K562 (cell line): Measurements from ENCODE around the gene RERE. TPM values are rescaled to one million over a fixed set of nuclear protein-coding genes. Genes with fewer than 3 reads are reported as not detected.
A peak's percentile ranks its signal among the peaks of the same experiment; 100 is the strongest.

Source experiments
- CXXC5 ChIP-seq: fragments of 250-450 bp; sonication (Bioruptor Pico); IDR thresholded peaks from 2 replicates; pipeline ENCODE4 v1.8.0; 2022; ENCODE audit warnings: inconsistent platforms, mild to moderate bottlenecking, moderate library complexity
- FOXP1 ChIP-seq: sonication (generic); formaldehyde crosslinking; IDR thresholded peaks from 2 replicates; pipeline ENCODE4 v1.8.0; 2022; ENCODE audit warnings: mild to moderate bottlenecking, missing genetic modification reagents
- HDAC2 ChIP-seq: fragments of 450-650 bp; IDR thresholded peaks from 2 replicates; pipeline ENCODE4 v1.6.1; 2016; ENCODE audit warnings: mild to moderate bottlenecking
- IFI16 ChIP-seq: fragments of 250-450 bp; sonication (Bioruptor Pico); IDR thresholded peaks from 2 replicates; pipeline ENCODE4 v2.1.2; 2022; ENCODE audit warnings: mild to moderate bottlenecking, inconsistent platforms
- KAT7 ChIP-seq: sonication (generic); formaldehyde crosslinking; IDR thresholded peaks from 2 replicates; pipeline ENCODE4 v1.8.0; 2022; ENCODE audit warnings: missing genetic modification reagents, mild to moderate bottlenecking, borderline replicate concordance
- KLF6 ChIP-seq: fragments of 250-450 bp; sonication (Bioruptor Pico); IDR thresholded peaks from 2 replicates; pipeline ENCODE4 v1.4.0; 2020; ENCODE audit warnings: mild to moderate bottlenecking, moderate library complexity, borderline replicate concordance
- MAX ChIP-seq: sonication (generic); formaldehyde crosslinking; IDR thresholded peaks from 2 replicates; pipeline ENCODE4 v1.9.0; 2022; ENCODE audit warnings: mild to moderate bottlenecking, missing genetic modification reagents
- MEIS2 ChIP-seq: fragments of 450-650 bp; IDR thresholded peaks from 2 replicates; pipeline ENCODE4 v1.6.1; 2014; ENCODE audit warnings: mild to moderate bottlenecking; ENCODE audit not compliant: partially characterized antibody
- MTA2 ChIP-seq: fragments of 450-650 bp; IDR thresholded peaks from 2 replicates; pipeline ENCODE4 v1.6.1; 2016; ENCODE audit warnings: low read depth
- MXI1 ChIP-seq: IDR thresholded peaks from 2 replicates; pipeline ENCODE4 v1.6.1; 2011; ENCODE audit warnings: low read depth, mild to moderate bottlenecking, improper control_type of control experiment, low read length
- NFATC3 ChIP-seq: fragments of 450-650 bp; IDR thresholded peaks from 2 replicates; pipeline ENCODE4 v1.6.1; 2017; ENCODE audit warnings: mild to moderate bottlenecking
- RBFOX2 ChIP-seq: fragments of 200-400 bp; formaldehyde crosslinking; IDR thresholded peaks from 2 replicates; pipeline ENCODE4 v1.6.1; 2017; ENCODE audit warnings: low read depth, mild to moderate bottlenecking, low read length, moderate library complexity
- RBM34 ChIP-seq: fragments of 200-400 bp; formaldehyde crosslinking; IDR thresholded peaks from 2 replicates; pipeline ENCODE4 v1.6.1; 2018; ENCODE audit warnings: low read length, borderline replicate concordance; ENCODE audit not compliant: insufficient read depth
- SETDB1 ChIP-seq: IDR thresholded peaks from one replicate; pipeline ENCODE4 v1.6.1; 2012; ENCODE audit warnings: low read length, control low read depth, inconsistent platforms
- SIN3A ChIP-seq, 2 experiments: fragments of 150-350 bp in 1 of 2; IDR thresholded peaks; 2 replicates each; pipeline ENCODE4 v1.6.1; 2011 to 2016; ENCODE audit warnings: borderline replicate concordance in 2 of 2, low read depth in 2 of 2, low read length in 2 of 2, mild to moderate bottlenecking in 2 of 2, moderate library complexity in 2 of 2; ENCODE audit not compliant: control insufficient read depth in 1 of 2
- SIX5 ChIP-seq, 2 experiments: IDR thresholded peaks; 2 replicates each; pipeline ENCODE4 v1.6.1; 2011; ENCODE audit warnings: low read length in 2 of 2, borderline replicate concordance in 1 of 2, low read depth in 1 of 2, mild to moderate bottlenecking in 1 of 2, moderate library complexity in 1 of 2; ENCODE audit not compliant: insufficient read depth in 1 of 2
- SMARCA4 ChIP-seq: fragments of 450-650 bp; IDR thresholded peaks from 2 replicates; pipeline ENCODE4 v1.6.1; 2016
- SPI1 ChIP-seq: IDR thresholded peaks from 2 replicates; pipeline ENCODE4 v1.6.1; 2011; ENCODE audit warnings: low read depth, low read length, control low read depth, borderline replicate concordance
- SRSF7 ChIP-seq: fragments of 200-400 bp; formaldehyde crosslinking; optimal IDR thresholded peaks from 2 replicates; pipeline ENCODE3; 2017; ENCODE audit warnings: mild to moderate bottlenecking, low read depth, low read length
- TRIM28 ChIP-seq: fragments of 450-650 bp; IDR thresholded peaks from 2 replicates; pipeline ENCODE4 v1.6.1; 2017
- XRCC5 ChIP-seq: fragments of 200-400 bp; formaldehyde crosslinking; IDR thresholded peaks from 2 replicates; pipeline ENCODE4 v1.6.1; 2017; ENCODE audit warnings: low read depth, mild to moderate bottlenecking, low read length
- ZBTB1 ChIP-seq: sonication (generic); formaldehyde crosslinking; IDR thresholded peaks from 2 replicates; pipeline ENCODE4 v1.8.1; 2023; ENCODE audit warnings: missing genetic modification reagents, low read depth, mild to moderate bottlenecking, borderline replicate concordance
- ZNF165 ChIP-seq: fragments of 250-450 bp; sonication (Bioruptor Pico); IDR thresholded peaks from 2 replicates; pipeline ENCODE4 v1.4.0; 2020; ENCODE audit warnings: borderline replicate concordance
- ZNF212 ChIP-seq: fragments of 450-650 bp; formaldehyde crosslinking; IDR thresholded peaks from 2 replicates; pipeline ENCODE4 v1.4.0; 2020; ENCODE audit warnings: mild to moderate bottlenecking
- ZNF354B ChIP-seq: fragments of 250-450 bp; sonication (Bioruptor Pico); IDR thresholded peaks from 2 replicates; pipeline ENCODE4 v1.4.0; 2020
- ZNF766 ChIP-seq: fragments of 200-800 bp; sonication (Bioruptor generic); conservative IDR thresholded peaks from 2 replicates; pipeline ENCODE4 v1.6.1; 2016; ENCODE audit warnings: missing genetic modification characterization, missing compliant biosample characterization
- ZNF785 ChIP-seq: fragments of 250-450 bp; sonication (Bioruptor Pico); IDR thresholded peaks from 2 replicates; pipeline ENCODE4 v1.4.0; 2020; ENCODE audit warnings: mild to moderate bottlenecking
- polyA plus RNA-seq, 8 experiments: library from polyadenylated mRNA; depleted of rRNA in 4 of 8; stranded (reverse) in 5 of 8; unstranded in 3 of 8; fragments of >200 nt; fragmentation: Nextera tagmentation in 2 of 8; fragmentation: Illumina TruSeq in 1 of 8; extraction: Ambion mirVana in 2 of 8; extraction: Trizol in 1 of 8; gene quantifications; 2 replicates each; pipeline versions ENCODE4 v1.2.1 to v1.2.3, GENCODE V29; 2011 to 2014; ENCODE audit warnings: inconsistent platforms in 1 of 8, missing spikeins in 1 of 8
- total RNA-seq, 7 experiments: library from RNA; depleted of rRNA in 6 of 7; stranded (reverse); fragments of >200 nt in 6 of 7; fragmentation: Illumina TruSeq in 2 of 7; extraction: Trizol in 2 of 7; gene quantifications; 2 replicates each; pipeline versions ENCODE4 v1.2.1 to v1.2.3, GENCODE V29; 2011 to 2021; ENCODE audit warnings: low replicate concordance in 1 of 7
- TF ChIP-seq, protein P1 (sequence below): fragments of 250-450 bp; sonication (Bioruptor Pico); IDR thresholded peaks from 2 replicates; pipeline ENCODE4 v1.8.0; 2021; ENCODE audit warnings: borderline replicate concordance, mild to moderate bottlenecking, moderate library complexity; ENCODE audit not compliant: poor library complexity, severe bottlenecking
- TF ChIP-seq, protein P2 (sequence below), 2 experiments: fragments of 450-650 bp in 1 of 2; sonication (generic) in 1 of 2; formaldehyde crosslinking in 1 of 2; IDR thresholded peaks in 1 of 2; conservative IDR thresholded peaks in 1 of 2; 2 replicates each; pipeline versions ENCODE4 v1.6.1 to v1.8.1; 2016 to 2023; ENCODE audit warnings: mild to moderate bottlenecking in 2 of 2, moderate library complexity in 2 of 2, inconsistent platforms in 1 of 2, missing genetic modification reagents in 1 of 2

The RERE gene
- total and polyA plus RNA-seq, 9 of the 15 experiments (the other 6 are each of a cell fraction or from before 2014, with no cell fraction given): 3.0 to 51.5 (median 13.4) TPM

GRCh38 chr1:8423692-8424538, 393.5 kb downstream of the RERE start (continued):
- TF ChIP-seq NFATC3 (no peak), ZNF766 (CRISPR knock-in tag) (0 out of 2 replicates have a peak, but pooled peaks have one; percentile 10), XRCC5 (no peak), ZNF354B (CRISPR knock-in tag) (no peak), TRIM28 (no peak), SETDB1 (no peak), RBFOX2 (peak; percentile 62), ZNF165 (CRISPR knock-in tag) (no peak), SIX5 (IDR thresholded peaks at IDR 0.05; ENCODE audit: borderline replicate concordance in 1 of 2, insufficient read depth in 1 of 2, low read depth in 1 of 2, low read length in 2 of 2) (no peak), ZNF212 (no peak), MAX (CRISPR knock-in tag) (no peak), ZBTB1 (no peak), ZNF785 (CRISPR knock-in tag) (no peak), MTA2 (no peak), IFI16 (no peak), CXXC5 (CRISPR knock-in tag) (peak; percentile 47), SIN3A (IDR thresholded peaks at IDR 0.05; ENCODE audit: borderline replicate concordance in 2 of 2, control insufficient read depth in 1 of 2, low read depth in 2 of 2, low read length in 2 of 2) (no peak), KAT7 (CRISPR knock-in tag) (no peak), SRSF7 (no peak), HDAC2 (no peak), RBM34 (no peak), MXI1 (no peak), FOXP1 (CRISPR knock-in tag) (no peak), KLF6 (CRISPR knock-in tag) (no peak), SMARCA4 (peak; percentile 51; the same call in 1 of the 2 replicates), SPI1 (peak; percentile 38; the same call in 1 of the 2 replicates), MEIS2 (peak; percentile 93)
- TF ChIP-seq, protein P1, sequence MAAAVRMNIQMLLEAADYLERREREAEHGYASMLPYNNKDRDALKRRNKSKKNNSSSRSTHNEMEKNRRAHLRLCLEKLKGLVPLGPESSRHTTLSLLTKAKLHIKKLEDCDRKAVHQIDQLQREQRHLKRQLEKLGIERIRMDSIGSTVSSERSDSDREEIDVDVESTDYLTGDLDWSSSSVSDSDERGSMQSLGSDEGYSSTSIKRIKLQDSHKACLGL (CRISPR knock-in tag): no peak
- TF ChIP-seq, protein P2, sequence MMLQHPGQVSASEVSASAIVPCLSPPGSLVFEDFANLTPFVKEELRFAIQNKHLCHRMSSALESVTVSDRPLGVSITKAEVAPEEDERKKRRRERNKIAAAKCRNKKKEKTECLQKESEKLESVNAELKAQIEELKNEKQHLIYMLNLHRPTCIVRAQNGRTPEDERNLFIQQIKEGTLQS (IDR thresholded peaks at IDR 0.05): peak; percentile 94
- TF ChIP-seq, protein P2 (CRISPR knock-in tag; conservative IDR thresholded peaks at IDR 0.05): no peak
